ENCODE measurements around the gene DNM1. TPM values are rescaled to one million over a fixed set of nuclear protein-coding genes. Genes with fewer than 3 reads are reported as not detected.

The DNM1 gene
- total RNA-seq, 2 donors from 2014 or later, result 13.0 to 29.0 TPM

GRCh38 chr9:128222026-128222425 lies 18.8 kb downstream of the DNM1 start:
- 75 to 91% methylated on average over 5 to 10 of the region's 10 CpGs for WGBS, 2 donors
- Histone ChIP-seq H3K4me1 (peaks cover 14% of the 10 kb centered on the region), H3K4me3 (no peak overlapping the region), H3K36me3 (replicated peaks in 1 of 2; ENCODE audit: insufficient read depth in 1 of 2, low read depth in 2 of 2) (no peaks in the 10 kb centered on the region), H3K27ac (no peak overlapping the region), H3K9me3 (no peaks in the 10 kb centered on the region), H3K27me3 (no peaks in the 10 kb centered on the region)
- intact Hi-C loops (cut with DNase I), result no loop called here
- ATAC-seq (no peak), DNase-seq (no peak)
- TF ChIP-seq POLR2A (IDR thresholded peaks at IDR 0.05), result no peak
- TF ChIP-seq CTCF (IDR thresholded peaks at IDR 0.05), result no peak

GRCh38 chr9:128222880-128223670 lies 19.9 kb downstream of the DNM1 start:
- intact Hi-C loops (cut with DNase I), result no loop called here
- no peak overlapping the region for H3K4me3 ChIP-seq
- no peak for ATAC-seq
- WGBS, 2 donors, result 86 to 91% methylated on average over 13 of the region's 13 CpGs
- H3K27ac ChIP-seq, result no peak overlapping the region
- H3K4me1 ChIP-seq, result peaks cover 9% of the 10 kb centered on the region
- TF ChIP-seq POLR2A (IDR thresholded peaks at IDR 0.05) (no peak), CTCF (IDR thresholded peaks at IDR 0.05) (no peak)
- no peak for DNase-seq
- no peaks in the 10 kb centered on the region for H3K27me3 ChIP-seq
- no peaks in the 10 kb centered on the region for H3K9me3 ChIP-seq
- H3K36me3 ChIP-seq (replicated peaks in 1 of 2; ENCODE audit: insufficient read depth in 1 of 2, low read depth in 2 of 2), result no peaks in the 10 kb centered on the region

GRCh38 chr9:128224877-128225276 lies 21.7 kb downstream of the DNM1 start:
- Histone ChIP-seq H3K27ac (no peak overlapping the region), H3K4me1 (no peaks in the 10 kb centered on the region), H3K36me3 (replicated peaks in 1 of 2; ENCODE audit: insufficient read depth in 1 of 2, low read depth in 2 of 2) (no peaks in the 10 kb centered on the region), H3K27me3 (no peaks in the 10 kb centered on the region), H3K4me3 (no peak overlapping the region), H3K9me3 (no peaks in the 10 kb centered on the region)
- ATAC-seq (no peak), DNase-seq (no peak)
- no peak for TF ChIP-seq POLR2A (IDR thresholded peaks at IDR 0.05)
- no peak for TF ChIP-seq CTCF (IDR thresholded peaks at IDR 0.05)
- WGBS, 2 donors, result 88 to 92% methylated on average over 7 of the region's 7 CpGs
- intact Hi-C loops (cut with DNase I), result no loop called here

GRCh38 chr9:128225770-128226411 lies 22.7 kb downstream of the DNM1 start:
- TF ChIP-seq CTCF (IDR thresholded peaks at IDR 0.05), result no peak
- TF ChIP-seq POLR2A (IDR thresholded peaks at IDR 0.05), result no peak
- Histone ChIP-seq H3K4me1 (no peaks in the 10 kb centered on the region), H3K9me3 (no peaks in the 10 kb centered on the region), H3K27ac (no peak overlapping the region), H3K4me3 (no peak overlapping the region), H3K27me3 (no peaks in the 10 kb centered on the region), H3K36me3 (replicated peaks in 1 of 2; ENCODE audit: insufficient read depth in 1 of 2, low read depth in 2 of 2) (no peaks in the 10 kb centered on the region)
- 74 to 83% methylated on average over 19 of the region's 19 CpGs for WGBS, 2 donors
- DNase-seq (no peak), ATAC-seq (no peak)
- intact Hi-C loops (cut with DNase I), result no loop called here
